Neuron (in vitro differentiated cells): ENCODE data around the gene SLC10A2.

Experiments
- H2AFZ ChIP-seq: one replicate; pipeline ENCODE4 v1.6.1; 2013; ENCODE audit warnings: low read depth, mild to moderate bottlenecking, inconsistent platforms, low read length, moderate library complexity
- H3K27me3 ChIP-seq: one replicate; pipeline ENCODE4 v1.6.1; 2013; ENCODE audit warnings: low read length; ENCODE audit not compliant: insufficient read depth
- H3K36me3 ChIP-seq: one replicate; pipeline ENCODE4 v1.6.1; 2013; ENCODE audit warnings: low read length; ENCODE audit not compliant: insufficient read depth
- H3K4me1 ChIP-seq: one replicate; pipeline ENCODE4 v1.6.1; 2013; ENCODE audit warnings: low read length; ENCODE audit not compliant: insufficient read depth
- H3K4me3 ChIP-seq: 2 replicates; pipeline ENCODE4 v1.5.1; 2013; ENCODE audit warnings: mild to moderate bottlenecking, low read length, moderate library complexity
- H3K9me3 ChIP-seq: one replicate; pipeline ENCODE4 v1.6.1; 2013; ENCODE audit warnings: low read length

SLC10A2 gene

DNA sequence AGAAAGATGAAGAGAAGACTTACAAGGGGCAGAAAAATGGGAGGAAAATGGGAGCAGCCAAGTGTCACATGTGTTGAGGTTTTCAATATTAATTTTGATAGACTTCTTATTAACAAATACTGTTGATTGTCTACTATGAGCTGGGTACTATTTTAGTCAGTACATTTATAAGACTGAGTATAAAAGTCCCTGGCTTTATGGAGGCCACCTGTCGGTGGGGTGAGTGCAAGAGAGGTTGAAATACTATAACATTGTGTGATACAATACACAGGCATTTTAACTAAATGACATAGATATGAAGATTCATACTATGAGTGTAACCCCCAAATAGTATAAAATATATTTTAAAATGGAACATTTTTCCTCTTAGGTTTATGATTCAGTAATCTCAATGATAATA, 29.9 kb downstream of the SLC10A2 start:
- Histone ChIP-seq H3K4me3 (no peak overlapping the region), H2AFZ (no peak overlapping the region), H3K9me3 (no peaks in the 10 kb centered on the region), H3K4me1 (no peaks in the 10 kb centered on the region), H3K27me3 (no peaks in the 10 kb centered on the region), H3K36me3 (no peaks in the 10 kb centered on the region)

DNA sequence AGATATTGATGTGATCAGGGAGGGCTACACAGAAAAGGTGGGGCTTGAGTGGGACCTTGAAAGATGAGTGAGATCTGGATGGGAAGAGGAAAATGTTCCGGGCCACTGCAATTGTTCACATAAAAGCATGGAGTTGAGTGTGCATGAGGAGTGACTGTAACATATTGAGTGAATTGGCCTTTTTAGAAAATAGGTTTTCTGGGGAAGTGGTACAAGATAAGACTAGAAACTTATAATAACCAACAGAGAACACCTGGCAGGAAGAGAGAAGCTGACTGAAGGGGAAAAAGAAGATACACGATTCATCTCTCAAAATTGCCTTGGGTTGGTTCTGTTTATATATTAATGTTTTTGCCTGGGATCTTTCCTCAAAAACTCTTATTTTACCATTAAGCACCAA, 32.2 kb downstream of the SLC10A2 start:
- no peaks in the 10 kb centered on the region for H3K4me1 ChIP-seq
- H3K9me3 ChIP-seq, result no peaks in the 10 kb centered on the region
- H3K27me3 ChIP-seq, result no peaks in the 10 kb centered on the region
- no peaks in the 10 kb centered on the region for H3K36me3 ChIP-seq
- no peak overlapping the region for H2AFZ ChIP-seq
- no peak overlapping the region for H3K4me3 ChIP-seq

DNA sequence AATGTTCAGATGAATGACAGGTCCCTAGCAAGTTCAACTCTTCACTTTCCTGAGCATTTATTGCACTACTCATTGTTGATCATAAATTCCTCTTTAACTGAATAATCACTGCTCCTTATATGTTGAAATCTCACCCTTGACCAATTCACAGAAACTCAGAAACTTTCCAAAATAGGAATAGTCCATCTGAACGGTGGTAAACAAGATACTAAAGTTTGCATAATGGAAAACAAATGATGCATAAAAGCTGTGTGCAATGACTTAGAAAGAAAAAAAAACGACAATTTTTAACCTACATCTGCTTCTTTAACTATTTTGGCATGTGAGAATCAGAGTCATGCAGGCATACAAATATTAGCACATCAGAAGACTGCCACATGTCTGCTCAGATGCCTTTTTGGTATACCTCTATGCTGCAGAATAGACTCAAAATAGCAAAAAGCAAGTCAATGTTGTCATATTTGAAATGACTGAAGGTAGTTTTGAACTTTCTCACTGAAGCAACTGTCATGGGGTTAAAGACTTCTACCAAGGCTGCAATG, 34.8 kb downstream of the SLC10A2 start:
- Histone ChIP-seq H3K4me3 (no peak overlapping the region), H3K4me1 (no peaks in the 10 kb centered on the region), H3K27me3 (no peaks in the 10 kb centered on the region), H3K9me3 (peaks cover 3% of the 10 kb centered on the region), H2AFZ (no peak overlapping the region), H3K36me3 (no peaks in the 10 kb centered on the region)

DNA sequence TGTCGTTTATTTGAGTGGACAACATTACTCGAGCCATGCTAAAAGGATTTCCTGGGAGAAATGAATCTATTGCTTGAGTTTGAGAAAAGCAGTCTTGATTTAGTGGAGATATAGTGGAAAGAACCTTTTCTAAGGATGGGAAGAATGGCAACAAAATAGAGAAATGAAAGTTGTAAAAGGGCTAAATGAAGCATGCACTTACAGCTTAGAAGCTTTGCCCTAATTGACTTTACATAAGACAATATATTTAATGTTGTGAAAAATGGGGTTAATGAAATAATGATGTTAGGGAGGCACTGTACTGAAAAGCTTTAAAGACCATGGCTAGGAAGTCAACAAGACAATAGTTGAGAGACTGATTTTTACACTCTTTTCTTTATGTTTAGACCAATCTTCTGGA, 35.4 kb downstream of the SLC10A2 start:
- Histone ChIP-seq H3K27me3 (no peaks in the 10 kb centered on the region), H3K4me3 (no peak overlapping the region), H3K9me3 (peaks cover 3% of the 10 kb centered on the region), H3K36me3 (no peaks in the 10 kb centered on the region), H2AFZ (no peak overlapping the region), H3K4me1 (no peaks in the 10 kb centered on the region)

DNA sequence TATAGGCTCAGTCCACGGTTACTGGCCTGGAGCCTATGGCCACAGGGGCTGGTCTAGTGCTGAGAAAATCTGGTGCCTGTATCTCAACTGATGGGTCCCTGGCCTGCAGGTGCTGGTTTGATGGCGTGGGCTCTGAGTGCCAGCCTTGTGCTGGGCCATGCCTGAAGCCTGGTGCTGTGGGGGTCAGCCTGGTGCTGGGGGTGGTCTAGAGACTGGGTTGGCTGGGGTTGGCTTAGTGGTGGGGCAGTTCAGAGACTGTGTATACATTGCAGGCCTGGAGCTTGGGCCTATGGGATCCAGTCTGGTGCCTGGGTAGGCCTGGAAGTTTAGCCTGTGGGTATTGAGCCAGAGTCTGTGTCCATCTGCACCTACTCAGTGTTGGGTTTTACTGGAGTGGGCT, 36.4 kb downstream of the SLC10A2 start:
- Histone ChIP-seq H3K9me3 (peaks cover 3% of the 10 kb centered on the region), H3K27me3 (no peaks in the 10 kb centered on the region), H3K4me1 (no peaks in the 10 kb centered on the region), H3K36me3 (no peaks in the 10 kb centered on the region), H2AFZ (no peak overlapping the region), H3K4me3 (no peak overlapping the region)

DNA sequence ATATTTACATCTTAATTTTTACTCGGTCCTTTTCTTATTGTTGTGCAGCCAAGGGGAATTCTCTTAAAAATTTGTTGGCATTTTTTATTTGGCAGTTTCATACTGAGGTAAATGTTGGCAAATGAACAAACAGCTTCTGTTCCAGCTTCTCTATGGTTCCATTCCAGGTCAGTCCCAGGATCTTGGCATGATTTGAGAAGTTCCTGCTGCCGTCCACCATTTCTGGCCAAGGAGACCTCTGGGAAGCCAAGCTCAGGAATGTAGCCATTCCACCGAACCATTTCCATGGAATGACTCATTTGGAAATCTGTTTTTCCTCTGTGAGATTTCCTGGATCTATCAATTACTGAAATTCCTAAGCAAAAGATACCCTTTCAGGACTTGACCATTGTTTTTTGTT, 43.9 kb downstream of the SLC10A2 start:
- Histone ChIP-seq H3K9me3 (peaks cover under 1% of the 10 kb centered on the region), H3K27me3 (no peaks in the 10 kb centered on the region), H2AFZ (no peak overlapping the region), H3K4me1 (no peaks in the 10 kb centered on the region), H3K4me3 (no peak overlapping the region), H3K36me3 (no peaks in the 10 kb centered on the region)

DNA sequence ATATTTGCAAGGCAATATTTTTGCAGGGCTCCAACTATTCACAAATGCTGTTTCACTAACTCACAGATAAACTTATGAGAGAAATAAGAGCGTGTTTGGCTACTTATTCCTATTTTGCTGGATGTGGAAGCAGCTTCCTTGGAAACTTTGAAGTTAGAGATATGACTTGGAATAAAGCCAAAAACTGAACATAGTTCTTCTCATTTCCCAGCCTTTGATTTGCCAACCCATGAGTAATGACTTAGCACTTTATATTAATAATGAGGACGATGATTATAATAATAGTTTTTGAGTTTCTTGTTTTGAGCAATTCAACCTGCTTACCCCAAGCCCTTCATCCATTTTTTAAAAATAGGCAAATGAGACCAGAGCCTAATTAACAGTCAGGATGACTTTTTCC, 47.7 kb downstream of the SLC10A2 start:
- no peak overlapping the region for H3K4me3 ChIP-seq
- no peaks in the 10 kb centered on the region for H3K36me3 ChIP-seq
- H3K27me3 ChIP-seq, result no peaks in the 10 kb centered on the region
- no peak overlapping the region for H2AFZ ChIP-seq
- no peaks in the 10 kb centered on the region for H3K9me3 ChIP-seq
- H3K4me1 ChIP-seq, result no peaks in the 10 kb centered on the region

DNA sequence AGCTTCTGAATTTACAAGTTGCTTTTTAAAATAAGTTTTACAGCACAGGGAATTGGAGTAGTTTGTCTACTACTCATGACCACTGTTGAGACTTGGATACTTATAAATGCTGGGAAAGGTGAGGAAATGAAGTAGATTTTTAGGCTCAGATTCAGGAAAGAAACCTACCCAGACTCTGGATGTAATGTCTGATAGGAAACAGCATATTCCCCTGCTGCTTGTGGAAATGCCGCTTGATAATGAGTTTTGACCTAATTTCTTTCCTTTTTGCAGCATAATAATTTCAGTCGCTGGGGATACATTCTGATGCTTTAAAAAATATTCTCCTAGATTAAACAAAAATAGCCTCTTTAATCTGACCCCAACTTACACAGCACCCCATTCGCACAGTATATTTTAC, 53.6 kb downstream of the SLC10A2 start:
- Histone ChIP-seq H3K27me3 (no peaks in the 10 kb centered on the region), H2AFZ (no peak overlapping the region), H3K4me1 (no peaks in the 10 kb centered on the region), H3K36me3 (no peaks in the 10 kb centered on the region), H3K4me3 (no peak overlapping the region), H3K9me3 (no peaks in the 10 kb centered on the region)

DNA sequence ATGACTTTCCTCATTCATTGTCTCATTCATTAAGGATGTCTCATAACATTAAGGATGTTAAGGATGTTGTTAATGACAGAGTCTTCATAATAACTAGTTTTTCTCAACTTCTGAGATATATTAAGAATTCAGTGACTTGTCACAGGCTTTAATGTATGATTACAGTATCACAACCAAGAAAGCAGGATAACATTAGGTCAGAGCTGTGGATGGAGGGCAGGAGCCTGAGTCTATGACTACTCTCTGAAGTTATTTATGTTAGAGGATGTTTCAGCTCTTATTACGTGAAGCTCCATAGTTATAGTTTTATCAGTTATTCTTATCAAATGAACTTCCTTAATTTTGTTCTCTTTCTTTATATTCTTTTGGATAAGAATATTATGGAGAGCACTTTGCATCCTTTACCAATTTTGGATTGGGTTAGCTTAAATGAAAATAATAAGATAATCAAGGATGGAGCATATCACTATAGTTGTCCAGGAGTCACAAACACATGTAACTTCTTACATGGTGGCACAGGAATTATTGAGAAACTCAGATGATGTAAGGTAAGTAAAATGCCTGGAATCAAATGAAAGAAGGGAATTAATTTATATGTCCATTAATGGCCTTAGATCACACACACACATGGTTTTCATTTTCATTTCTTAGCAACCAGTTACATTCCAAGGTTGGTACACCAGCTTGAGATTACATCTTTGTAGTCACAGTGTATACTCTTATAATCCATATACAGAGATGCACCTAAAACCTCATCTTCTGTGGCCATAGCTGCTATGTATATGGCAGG, 57.0 kb downstream of the SLC10A2 start:
- no peaks in the 10 kb centered on the region for H3K36me3 ChIP-seq
- no peak overlapping the region for H2AFZ ChIP-seq

DNA sequence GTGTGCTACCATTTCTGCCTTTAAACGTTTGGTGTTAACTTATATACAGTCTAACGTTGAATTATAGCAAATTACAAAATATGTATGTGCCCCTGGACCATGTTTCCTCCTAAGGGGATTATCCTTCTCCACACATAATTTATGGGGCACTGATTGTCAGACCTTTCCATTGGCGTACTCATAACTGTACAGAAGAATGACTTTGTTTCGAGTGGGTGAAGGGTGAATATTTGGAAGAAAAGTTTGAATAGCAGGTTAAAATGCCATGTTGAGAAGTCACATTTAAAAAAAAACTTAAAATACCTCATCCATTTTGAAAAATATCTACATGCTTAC, 58.8 kb downstream of the SLC10A2 start:
- Histone ChIP-seq H3K27me3 (no peaks in the 10 kb centered on the region), H3K36me3 (no peaks in the 10 kb centered on the region), H2AFZ (no peak overlapping the region), H3K4me1 (no peaks in the 10 kb centered on the region), H3K9me3 (no peaks in the 10 kb centered on the region), H3K4me3 (no peak overlapping the region)

More for the DNA sequence above, 57.0 kb downstream of the SLC10A2 start:
- H3K9me3 ChIP-seq, result no peaks in the 10 kb centered on the region
- no peak overlapping the region for H3K4me3 ChIP-seq
- H3K4me1 ChIP-seq, result no peaks in the 10 kb centered on the region
- H3K27me3 ChIP-seq, result no peaks in the 10 kb centered on the region

DNA sequence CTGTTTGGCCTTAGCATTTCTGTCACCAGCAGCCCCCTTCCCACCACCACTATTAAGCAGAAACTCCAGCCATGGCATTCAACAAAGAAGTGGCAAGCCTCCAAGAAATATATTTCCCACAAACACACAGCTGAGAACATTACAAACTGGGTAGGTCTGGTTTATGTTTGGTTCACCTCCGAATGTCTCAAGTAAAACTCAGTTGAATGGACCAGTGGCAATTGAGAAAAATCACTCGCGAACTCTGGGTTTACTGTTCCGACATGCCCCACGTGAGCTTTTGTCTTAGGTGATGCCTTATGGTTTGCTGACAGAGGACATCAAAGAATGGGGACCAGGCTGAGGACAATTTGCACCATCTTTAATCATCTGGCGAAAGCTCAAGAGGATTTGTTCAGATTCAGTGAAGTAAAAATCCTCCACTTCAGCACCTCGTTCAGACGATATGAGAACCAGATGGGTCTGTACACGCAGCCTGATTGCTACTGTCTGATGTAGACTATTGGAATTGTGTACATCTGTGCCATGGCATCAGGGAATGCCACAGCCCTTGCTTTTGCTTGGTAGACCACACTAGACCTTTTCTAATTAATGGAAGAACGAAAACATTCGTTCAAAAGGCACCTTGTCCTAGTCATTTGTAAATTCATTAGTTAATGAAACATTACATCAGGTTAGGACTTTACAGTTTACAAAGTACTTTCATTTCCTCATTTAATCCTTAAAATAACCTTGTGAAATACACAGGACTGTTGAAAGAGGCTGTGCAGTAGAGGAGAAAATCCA, 59.4 kb downstream of the SLC10A2 start:
- no peaks in the 10 kb centered on the region for H3K27me3 ChIP-seq

DNA sequence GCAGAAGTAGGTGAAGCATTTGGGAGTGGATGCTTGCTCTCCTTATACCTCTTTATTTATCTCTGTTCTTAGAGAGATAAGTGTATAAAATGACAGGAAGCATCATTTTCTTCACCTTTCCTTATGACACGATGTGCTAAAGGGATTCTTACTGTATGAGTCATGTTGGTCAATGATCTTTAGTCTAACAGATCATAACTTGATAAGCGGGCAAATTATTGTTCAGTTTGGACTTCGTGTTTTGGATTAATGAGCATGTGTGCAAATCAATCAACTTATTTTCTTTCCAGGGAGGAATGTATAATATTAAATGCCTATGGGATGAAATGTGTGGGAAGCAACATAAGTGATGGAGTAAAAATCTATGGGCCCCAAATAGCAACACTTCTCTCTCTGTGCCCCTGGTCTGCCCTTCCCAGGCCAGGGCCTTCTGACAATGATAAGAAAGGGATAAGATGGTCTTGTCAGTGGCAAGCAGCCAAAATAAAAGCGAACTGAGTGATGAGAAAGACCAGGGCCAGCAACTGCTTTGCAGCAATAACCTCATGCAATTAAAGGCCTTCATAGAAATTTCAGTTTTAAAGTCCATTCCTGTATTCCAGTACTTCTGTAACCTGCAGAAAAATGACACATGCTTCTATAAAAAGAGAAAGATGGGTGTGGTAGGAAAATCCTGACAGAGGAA, 61.4 kb downstream of the SLC10A2 start:
- H3K36me3 ChIP-seq, result no peaks in the 10 kb centered on the region
- H3K4me1 ChIP-seq, result no peaks in the 10 kb centered on the region
- H3K27me3 ChIP-seq, result no peaks in the 10 kb centered on the region
- no peak overlapping the region for H3K4me3 ChIP-seq
- H2AFZ ChIP-seq, result no peak overlapping the region
- H3K9me3 ChIP-seq, result peaks cover 2% of the 10 kb centered on the region

More for the DNA sequence above, 59.4 kb downstream of the SLC10A2 start:
- no peak overlapping the region for H2AFZ ChIP-seq
- peaks cover 2% of the 10 kb centered on the region for H3K9me3 ChIP-seq
- H3K36me3 ChIP-seq, result no peaks in the 10 kb centered on the region
- no peaks in the 10 kb centered on the region for H3K4me1 ChIP-seq
- H3K4me3 ChIP-seq, result no peak overlapping the region

DNA sequence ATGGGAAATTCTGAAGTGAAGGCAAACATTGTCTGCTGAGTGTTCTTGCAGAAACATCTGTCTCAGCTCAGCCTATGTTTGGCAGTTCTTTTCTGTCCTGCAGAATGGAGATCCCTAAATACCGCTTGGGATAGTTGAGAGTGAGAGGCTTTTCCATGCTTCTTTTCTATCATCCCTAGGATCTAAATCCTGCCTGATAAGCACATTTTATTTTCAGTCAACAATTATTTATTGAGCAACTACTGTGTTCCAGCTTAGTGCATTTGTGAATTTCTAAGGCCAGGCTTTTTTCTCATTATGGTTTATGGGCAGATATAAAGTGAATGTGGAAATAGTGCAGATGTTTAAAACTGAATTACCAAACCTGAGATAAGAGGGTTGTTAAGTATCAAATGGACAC, 62.6 kb downstream of the SLC10A2 start:
- no peaks in the 10 kb centered on the region for H3K27me3 ChIP-seq

More for the DNA sequence above, 62.6 kb downstream of the SLC10A2 start:
- H3K4me1 ChIP-seq, result no peaks in the 10 kb centered on the region
- no peak overlapping the region for H2AFZ ChIP-seq
- H3K4me3 ChIP-seq, result no peak overlapping the region
- H3K9me3 ChIP-seq, result peaks cover 2% of the 10 kb centered on the region
- no peaks in the 10 kb centered on the region for H3K36me3 ChIP-seq
